Activated CD4-positive, alpha-beta T cell treated with anti-CD3 and anti-CD28 coated beads for 1 hour (primary cell): ENCODE results near the gene TFAP2D.

Experiments used
- DNase-seq: peaks from one replicate; pipeline ENCODE4 v3.0.0-alpha.2; 2020

The TFAP2D gene

GRCh38 chr6:50713226-50713625 is at the start of gene TFAP2D:
Gene TFAP2D (plus strand): TSS chr6:50713526. CDS start chr6:50714056, 530 bp downstream.
- DNase-seq = no peak

- DNase-seq = no peak
These were observed 49.5 kb upstream of the TFAP2D start for GRCh38 chr6:50663806-50664205.

DNA sequence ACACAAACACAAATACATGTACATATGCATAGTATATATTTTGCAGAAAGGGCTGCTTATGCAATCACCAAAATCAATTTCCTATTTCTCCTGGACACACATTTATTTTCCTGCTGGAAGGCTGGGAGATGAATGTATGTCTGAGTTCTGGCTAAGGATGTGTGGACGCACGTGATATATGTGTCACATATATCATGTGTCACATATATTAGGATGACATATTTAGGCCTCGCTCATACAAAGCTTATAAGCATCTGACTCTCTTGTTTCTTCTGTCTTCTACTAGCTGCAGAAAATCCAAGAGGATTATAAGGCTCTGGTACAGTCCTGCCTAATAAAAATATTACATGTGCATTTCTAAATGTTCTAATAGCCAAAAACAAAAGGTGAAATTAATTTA is 47.2 kb upstream of the TFAP2D start:
- no peak for DNase-seq

- no peak for DNase-seq
These were observed 32.0 kb upstream of the TFAP2D start for GRCh38 chr6:50681213-50681824.

DNA sequence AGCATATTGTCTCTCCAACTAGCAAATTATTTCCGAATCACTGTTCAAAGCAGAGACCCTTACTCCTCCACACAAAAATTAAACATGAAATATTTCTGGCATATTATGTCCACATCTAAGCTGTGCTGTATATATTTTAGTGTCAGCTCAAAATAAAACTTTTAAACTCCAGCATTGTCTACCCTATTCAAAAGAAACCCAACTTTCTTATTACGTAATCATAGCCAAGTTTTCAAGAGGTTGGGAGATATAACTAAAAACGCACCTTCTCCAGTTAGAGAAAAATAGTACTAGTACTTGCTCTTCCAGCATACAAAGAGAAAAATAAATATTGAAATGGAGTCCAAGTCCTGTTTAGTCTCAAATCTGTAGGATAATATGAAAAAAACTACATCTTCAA is 24.1 kb upstream of the TFAP2D start:
- no peak for DNase-seq

DNA sequence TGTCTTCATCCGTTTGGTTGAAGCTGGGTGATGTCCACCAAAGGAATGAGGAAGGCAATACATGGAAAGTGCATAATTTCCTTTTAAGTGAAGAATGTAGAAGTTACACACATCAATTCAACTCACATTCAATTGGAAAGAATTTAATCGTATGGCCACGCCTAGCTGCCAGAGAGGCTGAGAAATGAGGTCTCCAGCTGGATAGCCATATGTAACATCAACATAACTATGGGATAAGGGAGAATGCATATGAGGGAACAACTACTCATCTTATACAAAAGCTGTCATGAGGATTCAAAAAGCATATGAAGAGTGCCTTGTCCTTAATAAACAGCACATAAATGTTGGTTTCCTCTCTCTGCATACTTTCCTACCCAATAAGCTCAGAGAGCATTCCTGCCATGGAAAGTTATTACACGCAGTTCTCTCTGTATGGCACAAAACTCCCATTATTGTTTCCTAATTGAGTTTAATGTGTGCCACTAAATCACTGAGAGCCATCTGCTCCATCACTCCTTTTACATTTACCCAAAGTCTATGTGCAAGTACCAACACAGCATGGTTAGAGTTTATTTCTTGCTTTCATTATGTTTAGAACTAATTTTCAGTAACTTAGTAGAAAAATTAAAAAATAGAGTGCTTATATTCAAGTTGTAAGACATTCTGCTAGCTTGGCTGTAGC is 21.4 kb upstream of the TFAP2D start:
- no peak for DNase-seq

GRCh38 chr6:50698546-50698945 is 14.8 kb upstream of the TFAP2D start:
- DNase-seq = no peak

- no peak for DNase-seq
These were observed 14.1 kb upstream of the TFAP2D start for GRCh38 chr6:50699051-50699775.

GRCh38 chr6:50706575-50706974 is 6.8 kb upstream of the TFAP2D start:
- DNase-seq = no peak

GRCh38 chr6:50707191-50707590 is 6.1 kb upstream of the TFAP2D start:
- DNase-seq = no peak

GRCh38 chr6:50707652-50708300 is 5.5 kb upstream of the TFAP2D start:
- DNase-seq = no peak

- DNase-seq = no peak
These were observed 4.5 kb upstream of the TFAP2D start for GRCh38 chr6:50708664-50709365.

DNA sequence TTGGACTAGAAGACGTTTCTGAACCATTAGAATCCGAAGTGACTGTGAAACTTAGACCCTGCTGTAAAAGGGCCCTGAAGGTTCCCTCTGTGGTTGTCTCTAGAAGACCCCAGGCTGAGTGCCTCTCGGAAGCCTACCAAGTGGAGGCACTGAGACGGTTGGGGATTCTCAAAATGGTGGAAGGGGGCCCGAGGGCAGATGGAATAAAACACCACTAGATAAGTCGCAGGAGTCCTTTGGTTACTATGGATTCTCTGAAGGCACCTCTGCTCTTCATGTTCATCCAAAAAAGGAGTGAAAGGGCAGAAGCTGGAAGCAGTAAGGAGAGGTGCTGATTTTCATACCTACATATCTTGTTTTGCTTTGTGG is 4.0 kb upstream of the TFAP2D start:
- no peak for DNase-seq

DNA sequence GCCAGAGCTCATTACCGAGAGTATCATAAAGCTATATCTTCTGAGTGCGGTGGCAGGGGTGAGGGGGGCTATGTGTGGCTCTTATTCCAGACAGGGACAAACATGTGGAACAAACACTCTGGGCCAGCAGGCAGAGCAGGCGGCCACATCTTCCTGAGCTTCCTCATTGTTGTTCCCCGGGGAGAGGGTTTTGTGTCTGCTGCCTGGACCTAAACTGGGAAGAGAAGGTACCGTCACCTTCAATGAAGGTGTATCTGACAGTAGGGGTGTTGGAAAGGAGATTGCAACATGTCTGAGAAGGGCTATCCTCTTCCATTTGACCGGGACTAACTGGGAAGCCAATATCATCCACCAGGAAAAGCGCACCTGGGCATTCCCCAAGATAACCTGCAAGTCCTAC is 1.6 kb upstream of the TFAP2D start:
- no peak for DNase-seq

DNA sequence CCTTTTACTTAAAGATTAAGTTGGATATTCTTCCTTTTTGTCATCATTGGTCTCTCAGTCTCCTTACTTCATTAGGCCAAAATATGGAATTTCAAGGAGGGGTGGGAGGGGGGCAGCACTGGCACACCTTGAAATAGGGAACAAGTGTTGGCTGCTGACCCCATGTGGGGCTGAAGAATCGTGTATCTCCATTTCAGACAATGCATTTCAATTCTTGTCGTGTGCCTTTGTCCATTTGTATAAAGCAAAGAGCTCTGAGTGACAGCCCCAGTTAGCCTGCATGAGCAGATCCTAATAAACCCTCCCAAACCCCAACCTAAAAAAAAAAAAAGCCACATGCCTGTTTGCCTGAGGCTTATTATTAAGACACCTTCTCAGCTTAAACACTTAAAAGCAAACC is 1.0 kb upstream of the TFAP2D start:
- no peak for DNase-seq

DNA sequence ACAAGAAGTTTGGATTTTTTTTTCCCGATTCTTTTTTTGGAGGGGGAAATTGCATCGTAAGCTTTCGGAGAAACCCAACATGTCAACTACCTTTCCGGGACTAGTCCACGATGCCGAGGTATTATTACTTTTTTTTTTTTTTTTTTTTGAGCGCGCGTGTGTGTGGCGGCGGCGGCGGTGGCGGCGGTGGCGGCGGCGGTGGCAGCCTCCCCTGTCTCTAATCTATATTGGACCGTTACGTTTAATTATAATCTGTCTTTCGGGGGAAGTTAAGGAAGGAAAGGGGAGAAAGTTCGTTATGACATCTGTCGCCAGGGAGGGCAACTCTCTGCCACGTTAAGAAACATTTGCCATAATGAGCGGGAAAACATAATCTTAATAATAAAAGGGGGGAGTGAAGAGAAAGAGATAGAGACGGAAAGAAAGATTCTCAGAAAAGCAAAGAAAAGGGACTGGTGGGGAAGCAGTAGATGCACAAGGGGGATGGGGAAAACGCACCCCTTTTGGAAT is 706 bp downstream of the TFAP2D start:
- DNase-seq = no peak

DNA sequence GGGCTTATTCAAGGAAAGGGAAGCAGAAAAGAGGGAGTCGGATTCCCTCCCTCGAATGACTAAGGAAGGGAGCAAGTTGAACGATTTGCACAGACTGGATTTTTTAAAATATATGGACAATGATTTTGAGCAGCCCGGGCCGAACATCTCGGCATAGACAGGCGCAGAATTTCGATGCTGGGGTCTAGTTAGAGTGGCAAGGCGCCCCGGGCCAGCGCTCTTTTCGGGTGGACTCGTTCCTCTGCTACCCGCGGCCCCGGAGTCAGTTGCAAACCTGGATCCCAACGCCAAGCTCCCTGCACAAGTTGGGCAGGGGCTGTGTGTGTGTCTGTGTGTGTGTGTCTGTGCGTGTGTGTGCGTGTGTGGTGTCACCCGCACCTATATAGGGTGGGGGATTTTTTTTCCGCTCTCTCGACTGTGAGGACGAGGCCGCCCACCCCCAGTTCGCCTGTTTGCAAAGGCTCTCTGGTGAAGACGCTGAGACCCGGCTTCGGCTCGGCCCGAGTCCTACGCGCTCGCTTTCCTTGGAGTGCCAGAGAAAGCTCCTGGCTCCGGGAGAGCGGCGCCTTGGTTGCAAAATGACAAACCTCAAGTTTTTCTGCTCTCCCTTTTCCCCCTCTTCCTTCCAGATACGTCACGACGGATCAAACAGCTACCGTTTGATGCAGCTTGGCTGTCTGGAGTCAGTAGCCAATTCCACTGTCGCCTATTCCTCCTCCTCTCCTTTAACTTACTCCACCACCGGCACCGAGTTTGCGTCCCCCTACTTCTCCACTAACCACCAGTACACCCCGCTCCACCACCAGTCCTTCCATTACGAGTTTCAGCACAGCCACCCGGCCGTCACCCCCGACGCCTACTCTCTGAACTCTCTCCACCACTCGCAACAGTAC is 1.4 kb downstream of the TFAP2D start:
- no peak for DNase-seq

GRCh38 chr6:50716899-50717509 is 3.7 kb downstream of the TFAP2D start:
- no peak for DNase-seq

DNA sequence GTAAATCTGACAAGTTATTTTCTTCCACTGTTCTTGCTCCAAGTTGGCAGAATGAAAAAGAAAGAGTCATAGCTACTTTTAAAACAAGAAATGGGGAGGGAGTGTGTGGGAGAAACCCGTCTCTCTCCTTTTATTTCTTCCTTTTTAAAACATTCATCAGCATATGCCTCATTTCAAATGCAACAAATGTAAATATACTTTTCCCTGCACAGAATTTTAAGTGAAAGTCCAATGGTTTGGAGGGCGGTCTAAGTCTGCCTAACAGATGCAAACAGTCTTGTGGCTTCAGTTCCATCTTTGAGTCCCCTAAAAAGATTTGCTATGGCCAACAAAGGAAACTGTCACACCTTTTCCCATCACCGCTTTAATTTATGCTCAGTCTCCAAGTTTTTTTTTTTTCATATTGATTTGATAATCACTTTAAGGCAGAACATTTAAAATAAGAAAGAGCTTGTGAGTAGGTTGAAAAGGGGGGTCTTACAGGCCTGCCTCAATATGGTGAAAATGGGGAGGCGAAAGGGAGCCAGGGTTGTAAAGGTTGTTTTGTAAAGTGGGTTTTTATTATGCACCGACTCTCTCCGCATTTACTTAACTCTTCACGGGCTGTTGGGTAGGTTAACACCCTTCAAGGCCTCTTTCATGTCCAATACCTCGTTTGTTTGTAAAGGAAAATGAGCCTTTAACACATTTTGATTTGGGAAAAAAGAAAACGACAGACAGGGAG is 4.6 kb downstream of the TFAP2D start:
- DNase-seq = no peak

GRCh38 chr6:50718566-50718965 is 5.2 kb downstream of the TFAP2D start:
- DNase-seq = no peak

GRCh38 chr6:50720623-50721022 is 7.3 kb downstream of the TFAP2D start:
- no peak for DNase-seq
